HL-60 (cell line): ENCODE measurements around the gene TIMP1.

Experiments used
- CTCF ChIP-seq: IDR thresholded peaks from one replicate; pipeline ENCODE4 v1.5.1; 2011; ENCODE audit warnings: low read length, control low read depth, inconsistent platforms; ENCODE audit not compliant: insufficient read depth
- POLR2AphosphoS5 ChIP-seq: IDR thresholded peaks from 2 replicates; pipeline ENCODE4 v1.6.1; 2012; ENCODE audit warnings: low read depth
- SPI1 ChIP-seq: IDR thresholded peaks from 2 replicates; pipeline ENCODE4 v1.6.1; 2012; ENCODE audit warnings: low read depth, mild to moderate bottlenecking, borderline replicate concordance
- TF ChIP-seq, protein P1 (sequence below): IDR thresholded peaks from 2 replicates; pipeline ENCODE4 v1.6.1; 2012; ENCODE audit warnings: low read depth; ENCODE audit not compliant: insufficient replicate concordance

DNA sequence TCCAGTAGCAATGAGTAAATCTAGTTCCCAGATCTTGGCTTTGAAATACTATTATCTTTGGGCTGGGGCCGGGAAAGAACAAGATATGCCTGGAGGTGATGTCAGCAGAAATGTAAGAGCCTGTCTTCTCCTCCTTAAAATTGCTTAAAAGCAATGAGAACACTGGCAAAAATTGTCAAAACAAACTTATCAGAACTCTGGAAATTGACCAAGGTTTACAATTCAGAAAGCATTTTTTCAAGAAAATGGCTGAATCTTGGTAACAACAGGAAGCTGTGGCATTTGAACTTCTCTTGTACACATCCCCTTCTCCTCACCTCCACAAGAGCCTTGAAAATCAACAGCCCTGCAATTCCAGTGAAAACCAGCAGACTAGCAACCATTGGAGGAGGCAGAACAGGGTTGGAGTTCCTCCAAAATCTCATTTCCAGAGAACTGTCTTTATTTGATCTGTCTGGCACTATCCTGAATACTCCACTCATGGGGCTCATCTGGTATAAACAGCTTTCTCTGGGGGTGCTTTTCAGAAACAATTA, 13.5 kb downstream of the TIMP1 start:
- TF ChIP-seq CTCF: no peak
- no peak for TF ChIP-seq POLR2AphosphoS5
- TF ChIP-seq, protein P1, sequence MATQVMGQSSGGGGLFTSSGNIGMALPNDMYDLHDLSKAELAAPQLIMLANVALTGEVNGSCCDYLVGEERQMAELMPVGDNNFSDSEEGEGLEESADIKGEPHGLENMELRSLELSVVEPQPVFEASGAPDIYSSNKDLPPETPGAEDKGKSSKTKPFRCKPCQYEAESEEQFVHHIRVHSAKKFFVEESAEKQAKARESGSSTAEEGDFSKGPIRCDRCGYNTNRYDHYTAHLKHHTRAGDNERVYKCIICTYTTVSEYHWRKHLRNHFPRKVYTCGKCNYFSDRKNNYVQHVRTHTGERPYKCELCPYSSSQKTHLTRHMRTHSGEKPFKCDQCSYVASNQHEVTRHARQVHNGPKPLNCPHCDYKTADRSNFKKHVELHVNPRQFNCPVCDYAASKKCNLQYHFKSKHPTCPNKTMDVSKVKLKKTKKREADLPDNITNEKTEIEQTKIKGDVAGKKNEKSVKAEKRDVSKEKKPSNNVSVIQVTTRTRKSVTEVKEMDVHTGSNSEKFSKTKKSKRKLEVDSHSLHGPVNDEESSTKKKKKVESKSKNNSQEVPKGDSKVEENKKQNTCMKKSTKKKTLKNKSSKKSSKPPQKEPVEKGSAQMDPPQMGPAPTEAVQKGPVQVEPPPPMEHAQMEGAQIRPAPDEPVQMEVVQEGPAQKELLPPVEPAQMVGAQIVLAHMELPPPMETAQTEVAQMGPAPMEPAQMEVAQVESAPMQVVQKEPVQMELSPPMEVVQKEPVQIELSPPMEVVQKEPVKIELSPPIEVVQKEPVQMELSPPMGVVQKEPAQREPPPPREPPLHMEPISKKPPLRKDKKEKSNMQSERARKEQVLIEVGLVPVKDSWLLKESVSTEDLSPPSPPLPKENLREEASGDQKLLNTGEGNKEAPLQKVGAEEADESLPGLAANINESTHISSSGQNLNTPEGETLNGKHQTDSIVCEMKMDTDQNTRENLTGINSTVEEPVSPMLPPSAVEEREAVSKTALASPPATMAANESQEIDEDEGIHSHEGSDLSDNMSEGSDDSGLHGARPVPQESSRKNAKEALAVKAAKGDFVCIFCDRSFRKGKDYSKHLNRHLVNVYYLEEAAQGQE: no peak
- TF ChIP-seq SPI1: no peak
